GM15510 (cell line): ENCODE data around the gene CFAP46.

Experiments
- POLR2A ChIP-seq: IDR thresholded peaks from 3 replicates; pipeline ENCODE4 v1.6.1; 2011; ENCODE audit warnings: borderline replicate concordance; ENCODE audit not compliant: insufficient read length; ENCODE audit errors: extremely low read depth

CFAP46 gene

DNA sequence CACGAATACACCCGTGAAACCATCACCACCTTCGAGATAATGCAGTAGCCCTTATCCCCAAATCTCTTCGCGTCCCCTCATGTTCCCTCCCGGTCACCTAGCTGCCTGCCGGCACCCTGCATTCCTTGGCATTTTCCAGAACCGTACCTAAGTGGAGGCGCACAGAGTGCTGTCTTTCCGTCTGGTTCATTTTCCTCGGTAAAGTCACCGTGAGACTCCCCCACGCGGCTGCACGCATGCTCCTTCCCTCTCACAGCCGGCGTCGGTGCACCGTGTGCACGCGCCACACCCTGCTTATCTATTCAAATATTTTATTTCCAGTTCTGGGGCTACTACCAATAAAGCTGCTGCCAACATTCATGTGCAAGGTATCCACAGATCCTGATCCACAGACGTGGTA is 90.9 kb downstream of the CFAP46 start:
- TF ChIP-seq POLR2A = no peak

GRCh38 chr10:132850896-132851295 is 91.5 kb downstream of the CFAP46 start:
- no peak for TF ChIP-seq POLR2A

GRCh38 chr10:132850246-132850645 is 92.1 kb downstream of the CFAP46 start:
- TF ChIP-seq POLR2A = no peak

DNA sequence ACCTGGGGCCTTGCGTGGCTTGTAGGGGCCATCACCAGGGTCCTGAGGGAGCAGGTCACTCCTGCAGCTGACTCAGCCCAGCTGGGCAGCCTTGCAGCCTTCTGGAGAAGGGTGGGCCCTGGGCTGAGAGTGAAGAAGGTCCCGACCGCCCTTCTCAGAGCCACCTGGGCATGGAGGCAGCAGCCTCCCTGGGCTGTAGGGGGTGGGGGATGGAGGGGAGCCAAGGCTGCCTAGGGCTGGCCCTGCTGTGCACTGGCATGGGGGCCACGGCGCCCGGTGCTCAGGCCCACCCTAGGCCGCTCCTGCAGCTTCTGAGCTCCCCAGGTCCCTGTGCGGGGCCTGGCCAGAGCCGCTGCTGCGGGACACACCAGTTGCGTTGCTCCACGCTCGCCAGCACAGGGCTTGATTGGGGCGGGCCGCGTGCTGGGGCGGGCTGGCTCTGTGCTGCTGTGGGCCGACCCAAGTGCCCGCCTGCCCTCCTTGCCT is 92.8 kb downstream of the CFAP46 start:
- no peak for TF ChIP-seq POLR2A

DNA sequence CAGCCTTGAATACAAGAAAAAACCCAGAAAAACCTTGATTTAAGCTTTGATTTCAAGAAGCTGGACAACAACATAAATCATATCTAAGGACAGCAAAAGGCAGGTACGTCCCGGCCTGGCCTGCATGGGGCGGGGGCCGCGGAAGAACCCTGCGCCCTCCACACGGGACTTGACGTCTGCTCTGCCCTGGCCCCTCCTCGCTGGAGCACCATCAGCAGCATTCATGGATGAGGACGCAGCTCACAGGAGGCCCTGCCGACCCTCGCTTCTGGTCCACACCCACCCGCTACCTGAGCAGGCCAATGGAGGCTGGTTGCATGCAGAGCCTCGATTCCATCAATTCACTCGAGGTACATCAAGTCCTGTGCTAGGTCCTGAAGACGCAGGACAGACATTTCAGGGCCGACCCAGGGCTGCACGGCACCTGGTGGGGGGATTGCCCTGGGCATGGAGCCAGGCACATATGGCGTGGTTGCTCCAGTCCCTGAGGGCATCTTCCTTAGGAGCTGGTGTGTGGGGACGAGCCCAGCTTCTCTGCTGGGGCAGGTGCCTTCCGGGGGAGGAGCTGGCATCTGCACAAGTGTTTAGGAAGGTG is 93.3 kb downstream of the CFAP46 start:
- no peak for TF ChIP-seq POLR2A

DNA sequence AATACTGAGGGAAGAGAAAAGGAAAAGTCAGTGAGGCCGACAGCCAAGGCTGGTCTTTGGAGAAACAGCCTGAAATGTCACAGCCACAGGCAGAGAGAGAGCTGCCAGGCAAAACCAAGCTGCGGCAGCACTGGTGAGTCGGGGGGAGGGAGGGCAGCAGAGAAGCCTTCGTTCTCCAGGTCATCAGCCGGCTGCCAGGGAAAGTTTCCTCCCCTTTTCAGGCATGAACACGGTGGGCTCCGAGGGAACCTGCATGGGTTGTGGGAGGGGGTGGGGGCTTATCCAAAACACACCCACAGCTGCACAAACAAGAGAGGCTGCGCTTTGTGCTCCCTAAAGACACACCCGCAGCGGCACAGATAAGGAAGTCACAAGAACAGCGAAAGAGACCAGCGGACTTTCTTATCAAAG is 94.1 kb downstream of the CFAP46 start:
- TF ChIP-seq POLR2A = no peak

GRCh38 chr10:132847856-132848255 is 94.5 kb downstream of the CFAP46 start:
- TF ChIP-seq POLR2A = no peak

- TF ChIP-seq POLR2A = no peak
These were observed 95.0 kb downstream of the CFAP46 start for GRCh38 chr10:132847416-132847777.

DNA sequence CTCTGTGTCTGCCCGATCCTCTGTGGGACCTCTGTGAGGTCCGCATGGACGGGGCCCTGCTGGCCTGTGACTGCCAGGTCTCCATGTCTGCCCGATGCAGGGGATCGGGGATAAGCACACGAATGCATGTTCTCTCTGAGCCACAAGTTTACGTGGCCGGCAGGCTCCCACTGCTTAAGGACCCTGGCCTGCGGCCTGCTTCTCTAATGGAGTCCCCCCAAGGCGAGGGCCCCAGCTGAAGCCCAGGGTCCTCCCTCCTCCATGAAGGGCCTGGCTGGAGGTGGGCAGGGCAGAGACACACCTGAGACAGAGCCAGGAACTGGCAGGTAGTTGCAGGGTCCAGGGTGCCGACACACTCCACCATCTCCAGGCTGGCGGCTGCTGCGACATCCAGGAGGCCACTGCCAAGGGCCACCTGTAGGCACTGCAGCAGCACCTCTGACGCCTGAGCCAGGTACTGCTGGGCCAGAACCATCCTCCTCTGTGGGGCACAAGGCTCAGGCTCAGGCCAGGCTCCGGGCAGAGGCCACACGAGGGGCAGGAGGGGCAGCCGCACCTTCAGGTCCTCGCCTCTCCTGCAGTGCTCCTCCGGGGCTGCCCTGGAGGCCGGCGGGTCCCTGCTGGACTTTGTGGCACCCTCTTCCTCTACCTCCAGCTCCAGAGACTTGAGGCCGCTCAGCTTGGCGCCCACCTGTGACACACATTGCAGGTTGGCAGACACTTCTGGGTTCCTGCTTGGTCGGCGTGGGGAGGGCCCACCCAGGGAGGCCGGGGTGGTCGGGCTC is 95.5 kb downstream of the CFAP46 start:
- no peak for TF ChIP-seq POLR2A

DNA sequence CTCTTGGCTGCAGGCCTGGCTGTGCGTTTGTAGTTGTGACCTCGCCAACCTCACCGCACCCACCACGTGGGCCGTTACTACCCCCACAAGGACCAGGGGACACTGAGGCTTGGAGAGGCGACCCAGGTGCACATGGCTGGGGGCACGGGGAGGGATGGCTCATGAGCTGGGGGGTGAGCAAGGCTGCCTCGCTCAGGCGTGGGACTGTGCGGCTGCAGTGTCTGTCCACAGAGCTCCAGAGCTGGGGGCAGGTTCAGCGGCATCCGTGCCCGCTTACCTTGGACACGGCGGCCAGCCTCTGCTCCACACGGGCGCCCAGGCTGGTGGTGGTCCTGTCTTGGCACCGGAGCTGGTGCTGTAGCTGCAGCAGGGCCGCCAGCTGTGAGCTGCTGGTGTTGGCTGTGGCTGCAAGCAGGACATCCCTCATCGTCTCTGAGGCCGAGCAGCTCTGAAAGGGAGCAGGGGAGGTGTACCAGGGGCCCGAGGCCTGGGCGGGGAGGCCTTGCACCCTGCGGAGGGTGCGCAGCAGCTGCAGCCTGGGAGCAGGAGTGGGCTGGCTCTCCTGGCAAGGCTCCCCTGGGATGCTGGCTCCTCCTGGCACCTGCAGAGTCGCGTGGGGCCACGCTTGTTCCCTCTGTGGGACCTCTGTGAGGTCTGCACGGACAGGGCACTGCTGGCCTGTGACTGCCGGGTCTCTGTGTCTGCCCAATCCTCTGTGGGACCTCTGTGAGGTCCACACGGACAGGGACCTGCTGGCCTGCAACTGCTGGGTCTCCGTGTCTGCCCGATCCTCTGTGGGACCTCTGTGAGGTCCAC is 96.4 kb downstream of the CFAP46 start:
- TF ChIP-seq POLR2A = no peak

DNA sequence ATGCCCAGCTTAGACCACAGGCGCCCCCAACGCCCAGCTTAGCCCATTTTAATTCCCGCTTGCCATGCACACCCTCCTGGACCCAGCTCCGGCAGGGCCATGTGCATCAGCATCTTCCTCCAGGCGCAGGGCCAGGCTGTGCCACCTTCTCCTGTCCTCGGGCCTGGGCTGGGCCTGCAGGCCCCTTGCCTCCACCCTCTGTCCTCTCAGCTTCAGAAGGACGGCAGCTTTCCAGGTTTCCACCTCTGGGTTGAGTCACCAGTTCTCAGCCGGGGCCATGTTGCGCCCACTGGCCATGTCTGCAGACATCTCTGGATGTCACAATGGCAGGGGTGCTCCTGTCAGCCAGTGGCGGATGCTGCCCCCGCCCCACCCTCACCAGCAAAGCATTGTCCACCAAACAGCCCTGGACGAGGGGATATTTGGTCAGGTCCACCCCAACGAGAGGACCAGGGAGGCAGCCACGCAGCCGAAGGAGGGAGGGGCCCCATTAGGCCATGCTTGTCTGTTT is 97.3 kb downstream of the CFAP46 start:
- no peak for TF ChIP-seq POLR2A

DNA sequence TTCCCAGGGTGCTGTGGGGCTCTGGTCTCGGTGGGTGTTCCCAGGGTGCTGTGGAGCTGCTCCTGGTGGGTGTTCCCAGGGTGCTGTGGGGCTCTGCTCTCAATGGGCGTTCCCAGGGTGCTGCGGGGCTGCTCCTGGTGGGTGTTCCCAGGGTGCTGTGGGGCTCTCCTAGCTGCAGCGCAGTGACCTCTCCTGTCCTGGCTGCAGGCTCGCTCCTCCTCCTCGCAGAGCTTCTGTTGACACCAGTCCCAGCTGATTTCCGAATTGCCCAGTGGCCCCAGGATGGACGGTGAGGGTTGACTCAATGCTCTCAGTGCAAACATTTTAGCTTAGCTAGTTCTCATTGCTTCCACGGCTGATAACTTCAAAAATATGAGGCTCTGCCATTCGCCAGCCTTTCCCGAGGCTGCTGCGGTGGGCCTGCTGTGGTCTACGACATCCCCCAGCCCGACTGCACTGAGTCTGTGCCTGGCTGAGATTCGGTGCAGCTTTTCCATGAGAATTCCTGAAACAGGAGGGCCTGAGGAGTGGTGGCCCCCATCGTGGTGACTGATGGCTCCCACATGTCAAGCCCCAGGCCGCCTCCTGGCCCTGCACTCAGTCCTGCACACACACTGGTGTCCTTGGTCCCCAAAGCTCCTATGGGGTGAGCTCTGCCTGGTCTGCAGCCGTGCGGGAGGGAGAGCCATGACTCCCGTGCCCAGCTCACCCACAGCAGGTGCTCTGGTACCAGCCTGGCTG is 98.1 kb downstream of the CFAP46 start:
- no peak for TF ChIP-seq POLR2A

DNA sequence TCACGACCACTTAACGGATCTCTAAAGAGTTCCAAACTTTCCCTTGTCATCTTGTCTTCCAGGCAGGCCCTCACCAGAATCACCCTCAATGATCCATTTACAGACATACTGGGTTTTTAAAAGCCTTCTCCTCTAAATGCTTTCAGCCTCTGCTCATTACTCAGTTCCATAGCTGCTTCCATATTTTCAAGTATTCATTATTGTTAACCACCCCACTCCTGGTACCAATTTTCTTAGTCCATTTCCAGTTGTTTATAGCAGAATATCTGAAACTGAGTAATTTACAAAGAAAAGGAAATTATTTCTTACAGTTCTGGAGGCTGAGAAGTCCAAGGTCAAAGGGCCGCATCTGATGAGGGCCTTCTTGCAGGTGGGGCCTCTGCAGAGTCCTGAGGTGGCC is 100.0 kb downstream of the CFAP46 start:
- TF ChIP-seq POLR2A = no peak

DNA sequence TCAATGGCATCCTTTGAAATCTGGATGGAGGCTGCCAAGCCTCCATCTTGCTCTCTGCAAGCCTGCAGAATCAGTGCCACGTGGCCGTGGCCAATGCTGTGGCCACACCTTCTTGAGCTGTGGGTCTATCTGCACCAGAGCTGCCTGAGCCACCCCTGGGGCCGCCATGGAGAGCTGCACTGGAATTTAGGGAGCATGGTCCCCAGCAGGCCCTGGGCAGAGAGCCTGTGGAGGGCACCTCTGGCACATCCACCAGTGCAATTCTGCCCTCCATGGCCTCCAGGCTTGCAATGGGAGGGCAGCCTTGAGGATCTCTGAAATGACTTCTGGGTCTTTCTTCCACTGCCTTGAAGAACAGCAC is 100.8 kb downstream of the CFAP46 start:
- TF ChIP-seq POLR2A = no peak
